Caki2 (cell line): ENCODE data around the gene ARPC4. TPM values are rescaled to one million over a fixed set of nuclear protein-coding genes. Genes with fewer than 3 reads are reported as not detected.
A peak's percentile ranks its signal among the peaks of the same experiment; 100 is the strongest.

Source experiments
- DNase-seq: peaks from one replicate; pipeline ENCODE4 v3.0.0-alpha.2; 2015; ENCODE audit warnings: low read depth
- in situ Hi-C: cut with HindIII; loops from 2 replicates; pipeline ENCODE4 v1.10.0; 2016; ENCODE audit warnings: low sequenced_read_pairs, low pct_unique_long_range_greater_than_20kb, mixed read lengths
- total RNA-seq: library from RNA; depleted of rRNA; stranded (reverse); fragments of >200 nt; shearing (Covaris generic); gene quantifications from 2 replicates; pipeline ENCODE4 v1.2.3, GENCODE V29; 2014; ENCODE audit warnings: low replicate concordance; rRNA removed

The ARPC4 gene
- 197 and 238 TPM in 2 replicates for total RNA-seq

DNA sequence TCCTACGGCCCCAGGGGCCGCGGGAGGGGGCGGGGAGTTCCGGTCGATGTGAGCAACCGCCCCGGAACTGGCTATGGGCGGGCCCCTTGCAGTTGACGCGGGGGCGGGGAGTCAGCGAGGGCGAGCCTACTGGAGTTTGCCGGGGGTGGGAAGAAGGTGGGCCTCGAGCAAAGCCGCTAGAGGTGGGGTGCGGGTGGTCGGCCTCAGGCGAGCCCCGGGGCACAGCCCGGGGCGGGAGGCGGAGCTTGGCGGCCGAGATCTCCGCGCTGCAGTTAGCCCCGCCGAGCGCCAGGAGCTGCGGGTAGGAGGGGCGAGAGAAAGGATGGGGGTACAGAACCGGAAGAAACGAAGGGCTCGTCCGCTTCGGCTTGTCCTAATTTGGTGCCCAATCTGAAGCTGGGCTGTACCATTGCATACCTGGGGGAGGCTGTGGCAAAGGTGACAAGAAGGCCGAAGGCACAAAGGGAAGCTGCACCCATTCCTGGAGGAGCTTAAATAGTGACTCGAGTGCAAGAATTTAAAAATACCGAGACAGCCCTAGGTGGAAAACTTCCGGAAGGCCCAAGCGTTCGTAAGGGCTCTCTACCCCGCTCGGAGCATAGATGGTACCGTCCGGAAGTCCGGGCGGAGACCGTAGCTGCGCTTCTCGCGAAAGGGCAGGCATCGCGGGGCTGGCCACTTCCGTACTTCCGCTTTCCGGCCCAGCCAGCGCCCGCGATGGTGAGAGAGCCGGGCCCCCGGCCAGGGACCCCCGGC, at the start of gene ARPC4, which contains the start of gene TADA3:
TSS of gene ARPC4 (plus strand) at position 678 of the 756 bp plus-strand sequence. CDS start at position 718, 40 bp downstream.
TSS of gene TADA3 (minus strand) at position 69 of the 756 bp plus-strand sequence. CDS start 1,007 bp downstream, outside the sequence.
- peak; percentile 93 for DNase-seq
- in situ Hi-C loops, result no loop called here

DNA sequence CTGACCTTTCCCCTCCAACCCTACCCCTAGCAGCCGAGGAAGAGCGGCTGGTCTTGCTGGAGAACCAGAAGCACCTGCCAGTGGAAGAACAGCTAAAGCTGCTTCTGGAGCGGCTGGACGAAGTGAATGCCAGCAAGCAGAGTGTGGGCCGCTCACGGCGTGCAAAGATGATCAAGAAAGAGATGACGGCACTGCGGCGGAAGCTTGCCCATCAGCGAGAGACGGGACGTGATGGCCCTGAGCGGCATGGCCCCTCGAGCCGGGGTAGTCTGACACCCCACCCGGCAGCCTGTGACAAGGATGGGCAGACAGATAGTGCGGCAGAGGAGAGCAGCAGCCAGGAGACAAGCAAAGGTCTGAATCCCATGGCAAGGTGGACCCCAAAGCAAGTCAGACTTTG, 49.3 kb upstream of the ARPC4 start:
- no peak for DNase-seq
- in situ Hi-C loops, result no loop called here

DNA sequence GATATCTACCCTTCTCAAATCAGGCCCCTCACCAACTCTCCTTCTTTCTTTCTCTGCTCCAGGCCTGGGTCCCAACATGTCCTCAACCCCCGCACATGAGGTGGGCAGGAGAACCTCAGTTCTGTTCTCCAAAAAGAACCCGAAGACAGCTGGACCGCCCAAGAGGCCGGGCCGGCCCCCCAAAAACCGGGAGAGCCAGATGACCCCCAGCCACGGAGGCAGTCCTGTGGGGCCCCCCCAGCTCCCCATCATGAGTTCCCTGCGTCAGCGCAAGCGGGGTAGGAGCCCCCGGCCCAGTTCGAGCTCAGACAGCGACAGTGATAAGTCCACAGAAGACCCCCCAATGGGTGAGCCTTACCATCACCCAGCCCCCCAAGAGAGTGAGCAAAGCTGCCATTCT, 48.7 kb upstream of the ARPC4 start:
- DNase-seq, result no peak

DNA sequence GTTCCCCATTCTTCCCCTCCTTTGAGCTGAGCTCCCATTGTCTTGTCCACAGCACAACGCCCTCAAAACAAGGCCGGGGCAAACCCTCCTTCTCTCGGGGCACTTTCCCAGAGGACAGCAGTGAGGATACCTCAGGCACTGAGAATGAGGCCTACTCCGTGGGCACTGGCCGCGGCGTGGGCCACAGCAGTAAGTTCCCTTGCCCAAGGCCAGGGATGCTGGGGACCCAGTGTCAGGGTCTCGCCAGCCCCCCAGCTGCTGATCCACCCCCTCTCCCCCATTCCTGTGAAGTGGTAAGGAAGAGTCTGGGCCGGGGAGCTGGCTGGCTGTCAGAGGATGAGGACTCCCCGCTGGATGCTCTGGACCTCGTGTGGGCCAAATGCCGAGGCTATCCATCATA, 47.4 kb upstream of the ARPC4 start:
- DNase-seq, result no peak
- in situ Hi-C loops, result no loop called here

More for the DNA sequence above, 48.7 kb upstream of the ARPC4 start:
- in situ Hi-C loops, result no loop called here

DNA sequence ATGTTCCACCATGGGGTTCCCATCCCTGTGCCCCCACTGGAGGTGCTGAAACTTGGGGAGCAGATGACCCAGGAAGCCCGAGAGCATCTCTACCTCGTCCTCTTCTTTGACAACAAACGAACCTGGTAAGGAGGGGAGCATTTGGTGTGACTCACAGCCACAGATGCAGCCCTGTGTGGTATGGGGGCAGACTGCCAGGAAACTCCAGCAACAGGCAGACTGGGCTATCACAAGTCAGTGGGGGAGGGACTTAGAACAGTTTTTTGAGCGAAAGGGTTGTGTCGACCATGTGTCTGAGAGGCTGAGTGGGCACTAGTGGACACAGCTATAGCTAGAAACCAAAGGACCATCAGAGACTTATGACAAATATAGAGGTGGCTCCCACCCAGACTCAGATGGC, 46.6 kb upstream of the ARPC4 start:
- no peak for DNase-seq
- in situ Hi-C loops, result no loop called here

DNA sequence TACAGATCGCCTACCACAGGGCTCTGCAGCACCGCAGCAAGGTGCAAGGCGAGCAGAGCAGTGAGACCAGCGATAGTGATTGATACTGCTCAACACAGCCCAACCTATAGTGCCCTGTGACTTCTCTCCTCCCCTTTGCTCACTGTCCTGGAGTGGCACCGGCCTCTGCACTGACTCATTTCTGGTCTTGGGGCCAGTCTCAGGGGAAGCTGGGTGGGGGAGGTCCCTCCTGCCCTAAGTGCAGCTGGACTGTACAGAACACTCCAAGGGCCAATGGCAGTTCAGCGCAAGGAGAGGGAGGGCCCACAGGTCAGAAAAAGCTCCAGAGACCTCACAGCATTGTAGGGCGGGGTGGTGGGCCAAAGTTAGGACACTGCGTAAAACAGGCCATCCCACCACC, 45.6 kb upstream of the ARPC4 start:
- in situ Hi-C loops, result no loop called here
- DNase-seq, result peak; percentile 18

DNA sequence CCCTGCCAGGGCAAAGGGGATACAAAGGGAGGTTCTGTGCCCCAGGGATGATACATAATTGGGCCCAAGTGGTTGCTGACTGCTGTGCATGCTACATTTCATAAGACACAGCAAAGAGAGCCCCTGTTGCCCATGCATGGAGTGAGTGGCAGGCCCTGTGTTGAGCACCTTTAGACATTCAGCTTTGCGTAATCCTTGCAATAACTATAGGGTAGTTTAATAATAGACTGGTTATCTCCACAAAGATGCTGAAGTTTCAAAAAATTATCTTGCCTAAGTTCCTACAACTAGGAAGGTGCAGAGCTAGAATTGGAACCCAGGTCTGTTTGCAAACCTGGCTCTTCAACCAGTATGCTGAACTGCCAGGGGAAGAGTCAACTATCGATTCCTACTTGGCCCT, 44.9 kb upstream of the ARPC4 start:
- in situ Hi-C loops, result no loop called here

DNA sequence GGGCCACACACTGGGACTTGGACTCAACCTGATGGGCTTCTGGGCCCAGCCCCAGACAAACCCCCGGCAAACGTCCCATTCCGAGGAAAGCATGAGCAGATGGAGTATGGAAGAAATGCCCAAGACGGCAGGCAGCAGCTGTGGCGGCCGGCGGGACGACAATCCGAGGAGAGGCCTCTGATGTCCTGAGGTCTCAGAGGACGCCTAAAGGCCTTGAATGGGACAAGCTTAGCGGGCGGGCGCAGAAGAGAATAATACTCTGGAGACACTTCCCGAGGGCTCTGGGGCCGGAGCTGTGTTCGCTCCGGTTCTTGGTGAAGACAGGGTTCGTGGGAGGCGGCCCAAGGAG, 43.6 kb upstream of the ARPC4 start:
- no peak for DNase-seq
- in situ Hi-C loops, result no loop called here

More for the DNA sequence above, 44.9 kb upstream of the ARPC4 start:
- DNase-seq, result no peak

DNA sequence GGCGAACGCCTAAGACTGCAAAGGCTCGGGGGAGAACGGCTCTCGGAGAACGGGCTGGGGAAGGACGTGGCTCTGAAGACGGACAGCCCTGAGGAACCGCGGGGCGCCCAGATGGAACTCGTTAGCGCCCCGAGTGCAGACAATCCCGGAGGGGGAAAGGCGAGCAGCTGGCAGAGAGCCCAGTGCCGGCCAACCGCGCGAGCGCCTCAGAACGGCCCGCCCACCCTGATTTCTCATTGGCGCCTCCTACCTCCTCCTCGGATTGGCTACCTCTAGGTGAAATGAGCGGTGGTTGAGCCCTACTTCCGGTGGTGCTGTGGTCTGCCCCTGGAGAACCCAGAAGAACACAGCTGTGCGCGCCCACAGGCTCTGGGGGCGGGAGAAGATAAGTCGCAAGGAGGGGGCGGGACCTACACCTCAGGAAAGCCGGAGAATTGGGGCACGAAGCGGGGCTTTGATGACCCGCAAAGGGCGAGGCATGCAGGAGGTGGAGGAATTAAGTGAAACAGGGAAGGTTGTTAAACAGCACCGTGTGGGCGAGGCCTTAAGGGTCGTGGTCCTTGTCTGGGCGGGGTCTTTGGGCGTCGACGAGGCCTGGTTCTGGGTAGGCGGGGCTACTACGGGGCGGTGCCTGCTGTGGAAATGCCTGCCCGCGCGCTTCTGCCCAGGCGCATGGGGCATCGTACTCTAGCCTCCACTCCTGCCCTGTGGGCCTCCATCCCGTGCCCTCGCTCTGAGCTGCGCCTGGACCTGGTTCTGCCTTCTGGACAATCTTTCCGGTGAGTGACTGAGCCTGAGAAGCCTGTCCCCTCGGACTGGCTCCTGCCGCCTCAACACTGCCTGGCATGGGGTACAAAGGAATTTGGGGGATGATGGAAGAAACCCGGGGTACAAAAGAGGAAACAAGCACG, 43.0 kb upstream of the ARPC4 start, which contains the start of gene OGG1:
TSS of gene OGG1 (plus strand) at position 308 of the 911 bp plus-strand sequence. CDS start at position 643, 335 bp downstream.
- peak; percentile 95 for DNase-seq
- in situ Hi-C loops, result no loop called here

DNA sequence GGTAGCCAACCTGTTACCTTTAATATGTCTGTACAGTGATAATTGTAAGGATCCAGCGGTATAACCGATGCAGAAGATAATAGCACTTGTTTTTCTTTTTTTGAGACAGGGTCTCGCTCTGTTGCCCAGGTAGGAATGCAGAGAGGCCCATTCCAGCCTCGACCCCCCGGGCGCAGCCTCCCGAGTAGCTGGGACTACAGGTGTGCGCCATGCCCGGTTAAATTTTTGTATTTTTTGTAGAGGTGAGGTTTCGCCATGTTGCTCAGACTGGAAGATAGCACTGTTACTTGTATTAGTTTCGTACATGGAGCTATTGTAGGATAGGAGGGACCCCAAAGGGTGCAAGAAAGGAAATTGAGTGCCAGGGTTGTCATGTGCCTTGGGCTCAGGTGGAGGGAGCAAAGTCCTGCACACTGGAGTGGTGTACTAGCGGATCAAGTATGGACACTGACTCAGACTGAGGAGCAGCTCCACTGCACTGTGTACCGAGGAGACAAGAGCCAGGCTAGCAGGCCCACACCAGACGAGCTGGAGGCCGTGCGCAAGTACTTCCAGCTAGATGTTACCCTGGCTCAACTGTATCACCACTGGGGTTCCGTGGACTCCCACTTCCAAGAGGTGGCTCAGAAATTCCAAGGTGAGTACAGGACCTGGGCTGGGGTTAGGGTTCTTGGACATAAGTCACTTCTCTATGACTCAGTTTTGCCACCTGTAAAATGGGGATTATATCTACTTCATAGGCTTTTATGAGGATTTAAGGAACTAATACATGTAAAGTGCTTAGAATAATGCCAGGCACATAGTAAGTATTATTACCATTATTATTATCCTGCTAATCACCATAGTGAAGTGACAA, 42.1 kb upstream of the ARPC4 start:
- in situ Hi-C loops, result no loop called here
- DNase-seq, result no peak

DNA sequence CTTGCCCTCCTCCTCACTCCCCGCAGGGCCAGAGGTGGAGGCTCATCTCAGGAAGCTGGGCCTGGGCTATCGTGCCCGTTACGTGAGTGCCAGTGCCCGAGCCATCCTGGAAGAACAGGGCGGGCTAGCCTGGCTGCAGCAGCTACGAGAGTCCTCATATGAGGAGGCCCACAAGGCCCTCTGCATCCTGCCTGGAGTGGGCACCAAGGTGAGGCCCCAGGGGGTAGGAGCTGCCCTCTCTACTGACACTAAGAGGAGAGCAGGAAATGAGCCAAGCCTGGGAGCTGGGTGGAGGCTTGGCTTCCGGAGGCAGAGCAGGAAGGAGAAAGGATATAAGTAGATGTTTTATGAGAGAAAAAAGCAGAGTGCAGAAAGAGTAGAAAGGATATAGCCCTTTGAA, 38.2 kb upstream of the ARPC4 start:
- no peak for DNase-seq
- in situ Hi-C loops, result no loop called here

DNA sequence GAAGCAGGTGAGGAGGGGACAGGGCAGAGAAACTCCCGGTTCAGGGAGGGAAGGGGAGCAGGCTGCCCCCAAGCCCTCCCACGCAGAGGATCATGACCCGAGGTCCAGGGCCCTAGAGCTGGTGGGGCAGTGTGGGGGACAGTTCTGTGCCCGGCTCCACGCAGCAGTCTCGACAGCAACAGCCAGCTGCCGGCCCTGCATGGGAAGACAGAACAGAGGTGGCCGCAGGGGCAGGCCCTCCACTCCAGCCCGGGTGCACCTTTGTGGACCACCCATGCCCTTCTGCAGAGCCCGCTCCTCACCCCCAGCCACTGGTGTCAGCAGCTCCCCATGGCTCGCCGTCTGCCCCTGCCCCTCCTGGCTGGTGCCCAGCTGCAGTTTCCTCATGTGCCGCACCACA, 35.5 kb upstream of the ARPC4 start:
- no peak for DNase-seq
- in situ Hi-C loops, result no loop called here

DNA sequence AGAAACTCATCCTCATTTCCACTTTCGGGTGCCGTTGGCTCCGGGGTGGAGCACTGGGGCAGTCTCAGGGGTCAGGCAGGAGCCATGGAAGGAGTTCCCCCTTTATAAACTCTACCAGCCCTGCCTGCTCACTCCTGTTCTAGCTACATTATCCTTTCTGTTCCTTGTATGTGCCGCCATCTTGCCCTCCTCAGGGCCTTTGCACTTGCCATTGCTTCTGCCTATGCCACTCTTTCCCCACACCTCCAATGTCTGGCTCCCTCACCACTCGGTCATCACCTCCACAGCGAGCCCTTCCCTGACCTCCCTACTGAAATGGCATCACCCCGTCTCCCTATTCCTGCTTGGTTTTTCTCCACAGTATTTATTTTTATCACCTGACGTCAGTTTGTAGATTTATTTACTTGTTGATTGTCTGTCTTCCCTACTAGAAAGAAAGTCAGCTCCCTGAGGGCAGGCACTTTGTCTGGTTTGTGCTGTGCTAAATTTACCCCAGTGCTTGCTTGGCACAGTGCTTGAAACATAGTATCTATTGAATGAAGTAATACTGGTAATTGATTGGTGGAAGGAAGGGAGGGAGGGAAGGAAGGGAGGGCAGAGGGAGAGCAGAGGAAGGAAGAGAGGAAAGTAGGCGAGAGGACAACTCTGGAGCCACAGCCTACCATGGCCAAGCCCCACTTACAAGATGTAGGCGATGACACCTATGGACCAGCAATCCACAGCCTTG, 31.9 kb upstream of the ARPC4 start:
- in situ Hi-C loops, result no loop called here
- no peak for DNase-seq

DNA sequence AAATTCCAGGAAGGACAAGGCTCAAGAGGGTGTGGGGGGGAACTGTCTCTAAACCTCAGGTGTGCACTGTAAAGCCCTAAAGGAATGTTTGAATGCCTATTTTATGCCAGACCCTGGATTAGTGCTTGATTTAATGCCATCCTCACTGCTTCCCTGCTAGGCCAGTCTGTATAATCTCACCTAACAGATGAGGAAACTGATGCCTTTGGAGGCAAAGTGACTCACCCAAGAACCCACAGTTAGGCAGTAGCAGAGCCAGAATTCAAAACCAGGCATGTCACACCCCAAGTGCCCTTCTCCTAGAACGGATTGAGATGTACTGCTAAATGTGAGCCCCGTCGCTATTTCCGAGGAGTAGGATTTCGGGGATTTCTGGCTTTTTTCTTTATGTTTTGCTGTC, 31.0 kb upstream of the ARPC4 start:
- in situ Hi-C loops, result no loop called here
- no peak for DNase-seq

DNA sequence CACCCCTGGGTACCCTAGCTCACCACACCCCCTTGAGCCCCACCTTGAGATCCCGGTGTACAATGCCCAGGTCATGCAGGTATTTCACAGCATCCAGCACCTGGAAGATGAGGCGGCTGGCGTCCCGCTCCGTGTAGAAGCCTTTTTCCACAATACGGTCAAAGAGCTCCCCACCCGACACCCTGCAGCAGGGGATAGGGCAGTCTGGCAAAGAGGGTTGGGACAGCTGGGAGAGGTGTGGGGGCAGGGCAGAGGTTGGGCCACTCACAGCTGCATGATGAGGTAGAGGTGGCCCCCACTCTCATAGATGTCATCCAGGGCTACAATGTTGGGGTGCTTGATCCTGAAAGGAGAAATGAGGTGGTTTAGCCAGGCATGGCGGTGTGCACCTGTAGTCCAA, 30.0 kb upstream of the ARPC4 start:
- no peak for DNase-seq
- in situ Hi-C loops, result no loop called here

DNA sequence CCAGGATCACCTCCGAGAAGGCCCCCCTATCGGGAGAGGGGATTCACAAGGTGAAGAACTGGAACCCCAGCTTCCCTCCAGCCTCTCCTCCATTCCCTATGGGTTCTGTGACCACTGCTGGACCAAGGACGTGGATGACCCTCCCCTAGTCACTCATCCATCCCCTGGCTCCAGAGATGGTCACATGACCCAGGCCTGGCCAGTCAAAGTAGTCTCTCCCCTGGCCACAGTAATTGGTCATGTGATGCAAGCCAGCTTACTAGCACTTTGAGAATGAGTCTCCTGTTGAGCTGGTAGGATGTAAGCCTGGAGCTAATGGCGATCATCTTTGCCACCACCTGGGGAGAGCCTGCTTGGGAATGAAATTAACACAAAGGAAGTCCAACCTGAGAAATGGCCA, 27.0 kb upstream of the ARPC4 start:
- in situ Hi-C loops, result no loop called here
- no peak for DNase-seq

DNA sequence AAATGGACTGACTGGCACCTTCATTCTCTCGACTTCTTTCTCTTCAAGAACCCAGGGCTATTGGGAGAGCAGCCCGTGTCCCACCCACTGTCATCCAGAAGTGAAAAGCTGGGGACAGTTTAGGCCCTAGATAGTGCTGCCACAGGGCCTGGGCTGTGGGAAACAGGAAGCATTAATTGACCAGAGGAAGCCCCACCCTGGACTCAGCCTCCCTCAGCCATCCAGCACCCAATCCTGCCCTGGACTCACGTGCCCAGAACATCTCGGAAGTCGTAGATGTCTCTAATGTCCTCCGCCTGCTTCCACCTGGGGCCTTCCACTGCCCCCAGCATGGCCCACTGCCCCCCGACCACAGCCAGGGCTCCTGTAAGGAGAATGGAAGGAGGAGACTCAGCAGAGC, 25.5 kb upstream of the ARPC4 start:
- in situ Hi-C loops, result no loop called here
- no peak for DNase-seq
